GM19193 (cell line): Measurements from ENCODE around the gene OXA1L.

ENCODE experiments used
- POLR2A ChIP-seq: IDR thresholded peaks from 4 replicates; pipeline ENCODE4 v1.6.1; 2011; ENCODE audit not compliant: insufficient read depth, insufficient read length; ENCODE audit errors: extremely low read depth

The OXA1L gene

GRCh38 chr14:22793976-22794375, 27.5 kb downstream of the OXA1L start:
- no peak for TF ChIP-seq POLR2A

GRCh38 chr14:22794551-22794951, 28.1 kb downstream of the OXA1L start:
- peak; percentile 52 for TF ChIP-seq POLR2A

DNA sequence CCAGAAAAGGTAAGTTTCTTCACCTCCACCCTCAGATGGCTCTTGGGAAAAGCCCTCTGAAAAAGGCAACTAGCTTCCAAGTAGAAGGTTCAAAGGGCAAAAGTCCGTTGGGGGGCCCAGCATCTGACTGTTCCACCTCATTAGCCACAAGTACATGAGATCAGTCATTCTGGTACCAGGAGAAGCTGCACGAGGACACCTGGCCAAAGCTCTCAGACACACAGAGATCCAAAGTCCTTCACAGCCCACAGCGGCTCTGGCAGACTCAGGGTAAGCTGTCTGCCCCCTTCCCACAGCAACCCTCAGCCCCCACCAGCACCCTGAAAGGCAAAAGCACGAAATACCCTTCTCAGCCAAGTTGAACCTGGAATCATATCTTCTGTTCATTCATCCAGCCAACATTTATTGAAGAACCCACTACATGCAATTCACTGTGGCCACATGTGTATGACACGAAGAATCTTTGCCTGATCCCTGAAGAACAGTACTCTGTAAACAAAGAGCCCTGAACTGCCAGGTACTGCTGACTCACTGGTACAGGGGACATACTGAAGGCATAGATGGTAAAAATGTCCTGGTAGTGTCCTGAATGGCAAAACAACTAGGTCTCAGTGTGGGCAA, 29.7 kb downstream of the OXA1L start:
- TF ChIP-seq POLR2A, result peak; percentile 36

DNA sequence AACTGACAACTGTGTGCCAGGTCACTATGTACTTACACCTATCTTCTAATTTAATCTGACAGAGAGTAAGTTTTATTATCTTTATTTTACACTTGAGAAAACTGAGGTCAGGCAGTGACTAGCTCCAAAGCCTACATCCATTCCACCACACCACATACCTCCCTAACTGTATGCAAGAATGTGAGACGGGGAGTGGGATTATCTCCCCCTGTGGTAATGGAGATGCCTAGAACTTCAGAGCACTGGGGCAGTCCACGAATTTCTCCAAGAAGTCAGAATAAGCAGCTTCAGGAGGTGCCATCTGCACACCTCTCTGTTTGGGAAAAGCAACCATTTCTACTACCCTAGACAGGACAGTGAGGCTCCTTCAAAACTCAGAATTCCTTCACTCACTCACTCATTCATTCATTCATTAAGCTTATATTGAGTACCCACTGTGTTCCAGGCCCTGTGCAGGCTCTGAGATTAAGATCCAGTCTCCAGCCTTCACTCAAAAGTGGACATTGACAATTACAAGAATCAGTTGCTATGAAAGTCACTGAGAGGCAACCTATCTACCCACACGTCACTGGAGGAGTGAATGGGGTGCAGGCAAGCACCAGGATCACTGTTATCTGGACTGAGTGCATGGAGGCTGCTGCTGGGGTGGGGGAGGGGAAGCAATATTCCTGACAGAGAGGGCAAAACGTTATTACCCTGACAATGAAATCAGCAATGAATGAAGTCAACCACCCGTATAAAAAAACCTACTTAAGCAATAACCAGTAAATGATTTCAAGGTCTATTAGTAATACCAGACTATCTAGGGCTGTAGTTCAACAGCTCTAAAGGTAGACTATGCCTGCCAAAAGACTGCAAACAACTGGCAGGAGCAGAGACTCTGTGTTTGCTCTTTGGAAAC, 30.8 kb downstream of the OXA1L start:
- no peak for TF ChIP-seq POLR2A

DNA sequence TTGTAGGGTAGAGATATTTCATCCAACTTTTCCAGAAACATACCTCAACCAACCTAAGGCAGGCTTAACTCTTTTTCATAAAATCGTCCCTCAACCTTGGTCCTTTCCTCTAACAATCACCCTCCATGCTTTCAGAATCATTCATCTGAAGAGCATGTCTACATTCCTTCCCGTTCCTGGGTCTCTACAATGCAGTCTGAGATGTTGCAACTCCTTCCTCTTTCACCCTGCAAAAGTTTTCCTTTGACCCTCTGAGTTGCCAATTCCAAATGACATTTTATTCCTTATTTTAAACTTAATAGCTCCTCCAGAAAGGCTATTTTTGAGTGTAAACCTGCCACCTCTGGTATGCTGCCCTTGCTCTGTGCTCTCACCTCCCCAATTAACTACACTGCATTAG, 32.0 kb downstream of the OXA1L start:
- no peak for TF ChIP-seq POLR2A

- TF ChIP-seq POLR2A, result no peak
Observed at GRCh38 chr14:22800346-22800745, 33.9 kb downstream of the OXA1L start.

DNA sequence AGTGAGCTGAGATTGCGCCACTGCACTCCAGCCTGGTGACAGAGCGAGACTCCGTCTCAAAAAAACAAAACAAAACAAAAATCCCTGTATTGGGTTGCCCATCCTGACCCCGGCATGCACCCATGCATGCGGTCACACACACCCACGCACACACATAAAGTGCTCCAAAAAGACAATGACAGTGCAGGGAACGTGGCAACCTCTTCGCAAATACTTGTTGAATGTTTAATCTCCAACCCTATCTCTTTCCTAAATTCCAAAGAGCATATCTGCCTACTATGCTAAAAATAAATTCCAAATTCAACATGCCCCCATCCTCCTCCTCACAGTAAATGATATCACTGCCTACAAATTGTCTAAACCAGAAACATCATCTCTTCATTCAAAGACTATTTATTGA, 35.2 kb downstream of the OXA1L start:
- no peak for TF ChIP-seq POLR2A

DNA sequence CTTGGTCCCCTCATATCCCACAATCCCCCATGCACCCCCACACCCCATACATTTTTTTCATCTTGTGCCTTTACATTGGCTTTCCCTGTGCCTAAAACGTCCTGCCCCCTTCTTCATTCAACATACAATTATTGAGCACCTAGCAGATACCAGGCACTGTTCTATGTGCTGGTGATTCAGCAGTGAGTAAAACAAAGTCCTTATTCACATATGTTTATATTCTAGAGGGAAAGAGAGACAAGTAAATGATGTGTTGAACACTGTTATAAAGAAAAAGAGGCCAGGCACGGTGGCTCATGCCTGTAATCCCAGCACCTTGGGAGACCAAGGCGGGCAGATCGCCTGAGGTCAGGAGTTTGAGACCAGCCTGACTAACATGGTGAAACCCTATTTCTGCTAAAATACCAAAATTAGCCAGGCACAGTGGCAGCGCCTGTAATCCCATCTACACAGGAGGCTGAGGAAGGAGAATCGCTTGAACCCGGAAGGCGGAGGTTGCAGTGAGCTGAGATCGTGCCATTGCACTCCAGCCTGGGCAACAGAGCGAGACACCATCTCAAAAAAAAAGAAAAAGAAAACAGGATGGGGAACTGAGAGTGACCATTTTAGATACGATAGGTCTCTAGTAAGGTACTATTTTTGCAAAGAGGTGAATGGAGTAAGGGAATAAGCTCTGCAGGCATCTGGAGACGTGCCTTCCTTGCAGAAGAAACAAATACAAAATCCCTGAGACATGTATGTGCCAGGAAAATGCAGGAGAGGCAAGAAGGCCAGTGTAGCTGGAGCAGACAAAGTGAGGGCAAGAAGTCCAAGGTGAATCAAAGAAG, 36.6 kb downstream of the OXA1L start:
- TF ChIP-seq POLR2A, result no peak

- peak; percentile 39 for TF ChIP-seq POLR2A
Observed at GRCh38 chr14:22803687-22803974, 37.1 kb downstream of the OXA1L start.

DNA sequence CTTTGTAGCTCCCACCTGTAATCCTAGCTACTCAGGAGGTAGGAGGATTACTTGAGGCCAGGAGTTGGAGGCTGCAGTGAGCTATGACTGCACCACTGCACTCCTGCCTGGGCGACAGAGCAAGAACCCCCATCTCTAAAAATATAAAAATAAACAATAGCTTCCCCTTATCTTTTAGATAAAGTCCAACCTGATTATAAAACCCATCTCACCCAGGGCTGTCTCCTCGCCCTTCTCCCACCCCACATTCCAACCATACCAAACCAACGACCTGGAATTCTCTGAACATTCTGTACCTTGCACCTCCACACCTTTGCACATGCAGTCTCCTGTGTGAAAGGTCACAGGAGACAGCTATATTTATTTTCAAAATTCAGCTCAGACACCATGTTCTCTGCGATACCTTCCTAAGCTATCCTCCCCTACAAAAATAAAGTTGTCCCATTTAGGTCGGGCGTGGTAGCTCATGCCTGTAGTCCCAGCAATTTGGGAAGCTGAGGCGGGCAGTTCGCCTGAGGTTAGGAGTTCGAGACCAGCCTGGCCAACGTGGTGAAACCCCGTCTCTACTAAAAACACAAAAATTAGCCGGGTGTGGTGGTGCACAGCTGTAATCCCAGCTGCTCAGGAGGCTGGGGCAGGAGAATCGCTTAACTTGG, 41.1 kb downstream of the OXA1L start:
- no peak for TF ChIP-seq POLR2A

DNA sequence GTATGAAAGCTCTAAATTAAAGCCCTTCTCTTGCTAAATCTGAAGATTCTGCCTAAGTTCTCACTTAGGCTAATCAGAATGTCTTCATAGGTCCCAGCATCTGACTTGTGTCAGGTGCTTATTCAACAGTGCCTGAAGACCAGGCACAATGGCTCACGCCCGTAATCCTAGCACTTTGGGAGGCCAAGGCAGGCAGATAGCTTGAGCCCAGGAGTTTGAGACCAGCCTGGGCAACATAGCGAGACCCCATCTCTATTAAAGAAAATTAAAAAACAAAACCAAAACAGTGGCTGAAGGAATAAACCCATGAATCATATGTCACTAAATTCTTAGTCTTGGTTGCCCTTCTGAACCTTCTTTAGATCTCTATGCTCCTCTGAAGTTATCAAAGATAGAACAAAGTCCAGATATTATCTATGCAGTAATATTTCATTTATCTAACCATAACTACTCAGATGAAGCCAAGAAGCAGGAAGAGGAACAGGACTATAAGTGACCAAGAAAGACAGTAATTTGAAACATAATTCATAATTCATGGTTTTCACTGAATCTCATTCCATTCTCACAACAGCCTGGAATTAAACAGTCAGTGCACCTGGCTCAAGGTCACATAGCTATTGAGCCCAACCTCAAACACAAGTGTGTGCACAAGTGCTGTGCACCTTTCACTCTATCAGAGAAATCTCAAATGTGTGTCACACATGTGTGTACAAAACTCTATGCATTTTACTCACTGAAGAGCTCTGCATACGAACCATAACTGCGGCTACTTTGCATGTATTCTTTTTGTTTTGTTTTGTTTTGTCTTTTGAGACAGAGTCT, 42.1 kb downstream of the OXA1L start:
- TF ChIP-seq POLR2A, result no peak

DNA sequence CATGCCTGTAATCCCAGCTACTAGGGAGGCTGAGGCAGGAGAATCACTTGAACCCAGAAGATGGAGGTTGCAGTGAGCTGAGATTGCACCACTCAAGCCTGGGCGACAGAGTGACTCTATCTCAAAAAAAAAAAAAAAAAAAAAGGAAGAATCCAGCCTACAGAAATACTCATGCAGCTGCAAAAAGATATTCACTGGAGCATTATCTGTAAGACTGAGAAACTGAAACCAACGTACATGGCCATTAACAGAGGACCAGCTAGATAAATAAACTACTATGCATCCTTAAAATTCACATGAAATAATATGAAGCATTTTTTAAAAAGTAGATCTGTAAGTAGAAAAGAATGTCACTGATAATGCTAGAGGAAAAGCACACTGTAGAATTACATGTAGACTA, 45.2 kb downstream of the OXA1L start:
- no peak for TF ChIP-seq POLR2A

GRCh38 chr14:22812744-22813143, 46.3 kb downstream of the OXA1L start:
- peak; percentile 19 for TF ChIP-seq POLR2A

DNA sequence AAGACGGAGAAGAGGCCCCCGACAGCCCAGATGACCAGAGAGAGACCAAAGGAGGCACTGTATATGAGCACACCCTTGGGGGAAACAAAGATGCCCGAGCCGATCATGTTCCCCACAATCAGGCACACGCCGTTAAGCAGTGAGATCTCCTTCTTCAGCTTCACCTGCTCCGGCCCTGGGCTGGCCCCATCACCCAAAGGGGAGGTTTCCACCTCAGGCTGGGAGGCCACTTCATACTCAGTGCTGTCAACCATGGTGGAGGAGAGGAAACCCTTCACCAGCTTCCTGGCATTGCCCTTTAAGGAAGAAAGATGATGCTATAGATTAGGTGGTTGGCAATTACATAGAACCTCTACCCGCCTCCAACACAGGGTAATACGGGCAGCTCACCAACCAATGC, 46.7 kb downstream of the OXA1L start:
- no peak for TF ChIP-seq POLR2A
